Neuronal stem cell (in vitro differentiated cells): ENCODE data around the gene GRIK2.

Experiments used
- DNase-seq: peaks from one replicate; pipeline ENCODE4 v3.0.0-alpha.2; 2013; ENCODE audit warnings: low spot score
- H2AFZ ChIP-seq: one replicate; pipeline ENCODE4 v1.6.1; 2013; ENCODE audit warnings: mild to moderate bottlenecking, low read length, inconsistent platforms
- H2AK5ac ChIP-seq: 2 replicates; pipeline ENCODE4 v1.6.1; 2013; ENCODE audit warnings: low read depth, mild to moderate bottlenecking, inconsistent platforms, low read length, moderate library complexity, mixed read lengths
- H2BK120ac ChIP-seq: 2 replicates; pipeline ENCODE4 v1.6.1; 2013; ENCODE audit warnings: low read depth, mild to moderate bottlenecking, inconsistent platforms, low read length, moderate library complexity, mixed read lengths
- H2BK12ac ChIP-seq: one replicate; pipeline ENCODE4 v1.6.1; 2013; ENCODE audit warnings: low read length, inconsistent platforms
- H2BK15ac ChIP-seq: 2 replicates; pipeline ENCODE4 v1.6.1; 2013; ENCODE audit warnings: mild to moderate bottlenecking, low read length, inconsistent platforms, mixed read lengths
- H2BK5ac ChIP-seq: one replicate; pipeline ENCODE4 v1.6.1; 2013; ENCODE audit warnings: inconsistent platforms, mild to moderate bottlenecking, low read length, moderate library complexity
- H3K14ac ChIP-seq: one replicate; pipeline ENCODE4 v1.6.1; 2013; ENCODE audit warnings: low read length, inconsistent platforms
- H3K18ac ChIP-seq: 2 replicates; pipeline ENCODE4 v1.6.1; 2013; ENCODE audit warnings: low read length, inconsistent platforms
- H3K23ac ChIP-seq: 2 replicates; pipeline ENCODE4 v1.6.1; 2013; ENCODE audit warnings: low read depth, mild to moderate bottlenecking, mixed read lengths, low read length, inconsistent platforms; ENCODE audit not compliant: poor library complexity
- H3K27ac ChIP-seq: replicated peaks from 3 replicates; pipeline ENCODE4 v1.5.1; 2013; ENCODE audit warnings: low read length, inconsistent platforms
- H3K27me3 ChIP-seq, 3 experiments: 2 replicates each; pipeline ENCODE4 v1.6.1; 2013; ENCODE audit warnings: low read length in 3 of 3, mild to moderate bottlenecking in 2 of 3, inconsistent platforms in 1 of 3, low read depth in 1 of 3, mixed read lengths in 1 of 3, moderate library complexity in 1 of 3; ENCODE audit not compliant: control insufficient read depth in 3 of 3, insufficient read depth in 3 of 3
- H3K36me3 ChIP-seq, 2 donors: replicated peaks in 1 of 2; 2 replicates each; pipeline ENCODE4 v1.6.1; 2013; ENCODE audit warnings: low read length in 2 of 2; ENCODE audit not compliant: control insufficient read depth in 2 of 2, insufficient read depth in 2 of 2
- H3K4ac ChIP-seq: 2 replicates; pipeline ENCODE4 v1.6.1; 2013; ENCODE audit warnings: inconsistent platforms, mild to moderate bottlenecking, low read length, moderate library complexity
- H3K4me1 ChIP-seq, 2 donors: 1 replicate in 1 of 2; 2 replicates in 1 of 2; pipeline ENCODE4 v1.6.1; 2013; ENCODE audit warnings: low read length in 2 of 2, low read depth in 1 of 2; ENCODE audit not compliant: control insufficient read depth in 2 of 2, insufficient read depth in 1 of 2
- H3K4me2 ChIP-seq: one replicate; pipeline ENCODE4 v1.6.1; 2013; ENCODE audit warnings: mild to moderate bottlenecking, low read length, inconsistent platforms; ENCODE audit not compliant: insufficient read depth, poor library complexity, severe bottlenecking
- H3K4me3 ChIP-seq, 2 donors: 2 replicates each; pipeline ENCODE4 v1.5.1; 2013; ENCODE audit warnings: low read length in 2 of 2, mild to moderate bottlenecking in 2 of 2, inconsistent platforms in 1 of 2, moderate library complexity in 1 of 2
- H3K79me1 ChIP-seq: one replicate; pipeline ENCODE4 v1.6.1; 2013; ENCODE audit warnings: low read depth, mild to moderate bottlenecking, inconsistent platforms, low read length, moderate library complexity
- H3K9ac ChIP-seq: one replicate; pipeline ENCODE4 v1.6.1; 2013; ENCODE audit warnings: mild to moderate bottlenecking, low read depth, low read length, inconsistent platforms; ENCODE audit not compliant: poor library complexity
- H3K9me3 ChIP-seq, 2 donors: replicated peaks in 1 of 2; 2 replicates each; pipeline versions ENCODE3 to v1.6.1; 2013; ENCODE audit warnings: low read length in 2 of 2, mild to moderate bottlenecking in 2 of 2, inconsistent platforms in 1 of 2, low read depth in 1 of 2, mixed read lengths in 1 of 2, moderate library complexity in 1 of 2; ENCODE audit not compliant: control insufficient read depth in 2 of 2, insufficient read depth in 1 of 2
- H4K8ac ChIP-seq: one replicate; pipeline ENCODE4 v1.6.1; 2013; ENCODE audit warnings: low read depth, mild to moderate bottlenecking, inconsistent platforms, low read length, moderate library complexity
- H4K91ac ChIP-seq: one replicate; pipeline ENCODE4 v1.6.1; 2013; ENCODE audit warnings: low read length, low read depth, mild to moderate bottlenecking, inconsistent platforms; ENCODE audit not compliant: poor library complexity
- WGBS, 2 donors: extraction: QIAGEN DNeasy Blood & Tissue Kit; methylation state at CpG; one replicate each; pipeline ENCODE4 v1.1.7; 2013; ENCODE audit warnings: missing lambda C conversion rate in 2 of 2, mixed read lengths in 1 of 2; ENCODE audit not compliant: insufficient read length in 2 of 2, insufficient replicate concordance in 1 of 2; ENCODE audit errors: extremely low coverage in 2 of 2; 5-methylcytosine and 5-hydroxymethylcytosine counted together

Gene GRIK2

GRCh38 chr6:101522254-101522653 is 128.7 kb downstream of the GRIK2 start:
- H3K23ac ChIP-seq: no peak overlapping the region
- H3K4me1 ChIP-seq: no peaks in the 10 kb centered on the region

GRCh38 chr6:101527467-101527866 is 134.0 kb downstream of the GRIK2 start:
- Histone ChIP-seq H3K14ac (no peak overlapping the region), H2BK12ac (no peak overlapping the region), H3K4me3 (no peak overlapping the region), H2AK5ac (no peak overlapping the region), H3K9ac (no peak overlapping the region), H3K18ac (no peak overlapping the region), H3K4me2 (no peak overlapping the region), H2BK120ac (no peak overlapping the region), H2AFZ (no peak overlapping the region), H3K27ac (no peak overlapping the region), H2BK15ac (no peak overlapping the region), H4K91ac (no peak overlapping the region), H4K8ac (no peak overlapping the region), H3K4ac (no peak overlapping the region), H3K23ac (no peak overlapping the region), H3K79me1 (no peaks in the 10 kb centered on the region), H2BK5ac (no peak overlapping the region), H3K36me3 (no peaks in the 10 kb centered on the region), H3K9me3 (no peaks in the 10 kb centered on the region), H3K27me3 (no peaks in the 10 kb centered on the region), H3K4me1 (no peaks in the 10 kb centered on the region)
- 100% methylated on average over 1 of the region's 3 CpGs; no CpG with 5 or more reads in 1 of the 2 donors for WGBS, 2 donors
- DNase-seq: no peak

More at GRCh38 chr6:101522254-101522653, 128.7 kb downstream of the GRIK2 start:
- no peak overlapping the region for H2BK15ac ChIP-seq
- H3K9ac ChIP-seq: no peak overlapping the region
- no peak overlapping the region for H2BK120ac ChIP-seq
- H3K9me3 ChIP-seq: no peaks in the 10 kb centered on the region
- H3K79me1 ChIP-seq: no peaks in the 10 kb centered on the region
- no peak overlapping the region for H3K4me3 ChIP-seq
- no peak overlapping the region for H2BK12ac ChIP-seq
- no peak overlapping the region for H2AK5ac ChIP-seq
- no peak overlapping the region for H2BK5ac ChIP-seq
- WGBS, 2 donors: no CpG with 5 or more reads among the region's 2 CpGs
- H3K4me2 ChIP-seq: no peak overlapping the region
- H3K14ac ChIP-seq: no peak overlapping the region
- H4K8ac ChIP-seq: no peak overlapping the region
- no peak overlapping the region for H2AFZ ChIP-seq
- H4K91ac ChIP-seq: no peak overlapping the region
- H3K36me3 ChIP-seq: no peaks in the 10 kb centered on the region
- H3K18ac ChIP-seq: no peak overlapping the region
- no peak for DNase-seq
- no peak overlapping the region for H3K4ac ChIP-seq
- no peak overlapping the region for H3K27ac ChIP-seq
- H3K27me3 ChIP-seq: no peaks in the 10 kb centered on the region

GRCh38 chr6:101528801-101529200 is 135.3 kb downstream of the GRIK2 start:
- Histone ChIP-seq H3K4me3 (no peak overlapping the region), H4K8ac (no peak overlapping the region), H2BK5ac (no peak overlapping the region), H3K36me3 (no peaks in the 10 kb centered on the region), H3K4me2 (no peak overlapping the region), H3K79me1 (no peaks in the 10 kb centered on the region), H3K27me3 (no peaks in the 10 kb centered on the region), H2AFZ (no peak overlapping the region), H3K9me3 (no peaks in the 10 kb centered on the region), H3K4me1 (no peaks in the 10 kb centered on the region), H3K23ac (no peak overlapping the region), H2BK120ac (no peak overlapping the region), H2AK5ac (no peak overlapping the region), H3K14ac (no peak overlapping the region), H4K91ac (no peak overlapping the region), H3K18ac (no peak overlapping the region), H3K4ac (no peak overlapping the region), H3K27ac (no peak overlapping the region), H2BK15ac (no peak overlapping the region), H3K9ac (no peak overlapping the region), H2BK12ac (no peak overlapping the region)
- DNase-seq: no peak

- no CpG with 5 or more reads among the region's 2 CpGs for WGBS, 2 donors
- no peak overlapping the region for H3K27ac ChIP-seq
- no peak overlapping the region for H2BK5ac ChIP-seq
Observed at GRCh38 chr6:101531538-101531937, 138.0 kb downstream of the GRIK2 start.

More at GRCh38 chr6:101531538-101531937, 138.0 kb downstream of the GRIK2 start:
- H3K23ac ChIP-seq: no peak overlapping the region
- no peak overlapping the region for H2AFZ ChIP-seq
- H3K14ac ChIP-seq: no peak overlapping the region
- H4K91ac ChIP-seq: no peak overlapping the region
- no peaks in the 10 kb centered on the region for H3K9me3 ChIP-seq
- H2BK15ac ChIP-seq: no peak overlapping the region
- H2BK12ac ChIP-seq: no peak overlapping the region
- no peaks in the 10 kb centered on the region for H3K4me1 ChIP-seq
- H3K18ac ChIP-seq: no peak overlapping the region
- no peaks in the 10 kb centered on the region for H3K27me3 ChIP-seq
- H3K9ac ChIP-seq: no peak overlapping the region
- H2AK5ac ChIP-seq: no peak overlapping the region
- no peak overlapping the region for H3K4me3 ChIP-seq
- H3K4ac ChIP-seq: no peak overlapping the region
- no peak for DNase-seq
- H2BK120ac ChIP-seq: no peak overlapping the region
- H4K8ac ChIP-seq: no peak overlapping the region
- no peak overlapping the region for H3K4me2 ChIP-seq
- no peaks in the 10 kb centered on the region for H3K36me3 ChIP-seq
- no peaks in the 10 kb centered on the region for H3K79me1 ChIP-seq
